ENCODE results near the gene OR4X1. TPM values are rescaled to one million over a fixed set of nuclear protein-coding genes. Genes with fewer than 3 reads are reported as not detected.

Gene OR4X1
- polyA plus RNA-seq (2012; rRNA removed) = not detected in 2 replicates
- not detected in 2 replicates for polyA plus RNA-seq (2012; cell fraction: cytosol; rRNA removed)
- polyA plus RNA-seq (2012; cell fraction: nucleus; rRNA removed) = not detected in 2 replicates

GRCh38 chr11:48263423-48263911 is at the start of gene OR4X1:
TSS of gene OR4X1 (plus strand) at chr11:48263861. CDS start at chr11:48263861, 0 bp downstream.
- H3K27me3 ChIP-seq (ENCODE audit: insufficient read depth) = no peaks in the 10 kb centered on the region
- no peaks in the 10 kb centered on the region for H3K9me2 ChIP-seq
- no peak within 1 kb of the TSS for H3K9ac ChIP-seq
- H3F3A ChIP-seq (replicated peaks; ENCODE audit: insufficient read depth) = no peaks in the 10 kb centered on the region
- H3K9me3 ChIP-seq = no peaks in the 10 kb centered on the region
- H3K36me3 ChIP-seq (replicated peaks in 1 of 2; ENCODE audit: control insufficient read depth in 1 of 2, insufficient read depth in 2 of 2, low read length in 1 of 2) = no peaks in the 10 kb centered on the region
- DNase-seq = no peak
- CTCF ChIA-PET = no interaction called here
- WGBS (ENCODE audit: low lambda C conversion rate) = 0% methylated on average over 3 of the region's 3 CpGs
- H3K4me1 ChIP-seq (ENCODE audit: control insufficient read depth in 1 of 2, insufficient read depth in 2 of 2, low read depth in 1 of 2, low read length in 1 of 2) = no peaks in the 10 kb centered on the region
- H4K20me1 ChIP-seq (ENCODE audit: insufficient read depth) = no peaks in the 10 kb centered on the region
- POLR2A ChIA-PET = no interaction called here
- TF ChIP-seq USF2 (IDR thresholded peaks at IDR 0.05; ENCODE audit: borderline replicate concordance, low read depth, low read length) (no peak), RCOR1 (IDR thresholded peaks at IDR 0.05; ENCODE audit: low read length) (no peak), FOXJ3 (CRISPR knock-in tag; IDR thresholded peaks at IDR 0.05) (no peak), RFX5 (IDR thresholded peaks at IDR 0.05; ENCODE audit: low read length) (no peak), PBX3 (IDR thresholded peaks at IDR 0.05) (no peak)
- no peak within 1 kb of the TSS for H3K4me2 ChIP-seq
- H3K4me3 ChIP-seq (ENCODE audit: low read depth in 2 of 2, low read length in 1 of 2) = no peak within 1 kb of the TSS
- no peaks in the 10 kb centered on the region for H3K79me2 ChIP-seq (ENCODE audit: insufficient read depth)
- H2AFZ ChIP-seq (ENCODE audit: low read depth) = no peak within 1 kb of the TSS
- H3K27ac ChIP-seq (ENCODE audit: low read depth in 2 of 2, low read length in 1 of 2) = no peak within 1 kb of the TSS

- no peak within 1 kb of the TSS for H3K27ac ChIP-seq (ENCODE audit: low read depth in 2 of 2, low read length in 1 of 2)
- no peaks in the 10 kb centered on the region for H3K4me1 ChIP-seq (ENCODE audit: control insufficient read depth in 1 of 2, insufficient read depth in 2 of 2, low read depth in 1 of 2, low read length in 1 of 2)
- ChIA-PET POLR2A (no interaction called here), CTCF (no interaction called here)
- H2AFZ ChIP-seq (ENCODE audit: low read depth) = no peak within 1 kb of the TSS
- no peak within 1 kb of the TSS for H3K9ac ChIP-seq
- H3K36me3 ChIP-seq (replicated peaks in 1 of 2; ENCODE audit: control insufficient read depth in 1 of 2, insufficient read depth in 2 of 2, low read length in 1 of 2) = no peaks in the 10 kb centered on the region
- DNase-seq = no peak
- no peaks in the 10 kb centered on the region for H3K79me2 ChIP-seq (ENCODE audit: insufficient read depth)
- H3K9me3 ChIP-seq = no peaks in the 10 kb centered on the region
- H3K27me3 ChIP-seq (ENCODE audit: insufficient read depth) = no peaks in the 10 kb centered on the region; the same call in 1 of the 2 replicates
- H3K9me2 ChIP-seq = no peaks in the 10 kb centered on the region
- no peaks in the 10 kb centered on the region for H4K20me1 ChIP-seq (ENCODE audit: insufficient read depth)
- no peaks in the 10 kb centered on the region for H3F3A ChIP-seq (replicated peaks; ENCODE audit: insufficient read depth)
- no peak within 1 kb of the TSS for H3K4me2 ChIP-seq
- H3K4me3 ChIP-seq (ENCODE audit: low read depth in 2 of 2, low read length in 1 of 2) = no peak within 1 kb of the TSS
- 9% methylated on average over 2 of the region's 2 CpGs for WGBS (ENCODE audit: low lambda C conversion rate)
- TF ChIP-seq MXI1 (IDR thresholded peaks at IDR 0.05; ENCODE audit: low read depth, low read length) (no peak), ZBTB33 (IDR thresholded peaks at IDR 0.05; ENCODE audit: borderline replicate concordance, low read depth) (no peak), CHD2 (IDR thresholded peaks at IDR 0.05; ENCODE audit: low read length, partially characterized antibody) (no peak), REST (IDR thresholded peaks at IDR 0.05; ENCODE audit: low read depth, low read length) (no peak), MAX (IDR thresholded peaks at IDR 0.05; ENCODE audit: low read depth) (no peak), NFIC (IDR thresholded peaks at IDR 0.05; ENCODE audit: borderline replicate concordance) (no peak), RXRA (IDR thresholded peaks at IDR 0.05; ENCODE audit: borderline replicate concordance, low read depth) (no peak), RFX5 (IDR thresholded peaks at IDR 0.05; ENCODE audit: low read length) (no peak), USF1 (IDR thresholded peaks at IDR 0.05; ENCODE audit: borderline replicate concordance, low read depth) (no peak), FOSL2 (IDR thresholded peaks at IDR 0.05; ENCODE audit: borderline replicate concordance, low read depth) (no peak), TAF1 (IDR thresholded peaks at IDR 0.05; ENCODE audit: borderline replicate concordance, low read depth, low read length) (no peak), FOXM1 (IDR thresholded peaks at IDR 0.05; ENCODE audit: low read depth) (no peak), YY1 (IDR thresholded peaks at IDR 0.05; ENCODE audit: low read depth) (no peak), ELF1 (IDR thresholded peaks at IDR 0.05) (no peak), MEF2A (IDR thresholded peaks at IDR 0.05; ENCODE audit: borderline replicate concordance, low read depth) (no peak), TCF12 (IDR thresholded peaks at IDR 0.05) (no peak), NRF1 (IDR thresholded peaks at IDR 0.05; ENCODE audit: low read depth, low read length) (no peak)
Measured at GRCh38 chr11:48216510-48216909, 47.2 kb upstream of the OR4X1 start, which contains the start of gene OR4B1. TSS of gene OR4B1 (plus strand) at chr11:48216810. CDS start at chr11:48216810, 0 bp downstream.
